A549 (cell line): ENCODE data around the gene MAP3K9. TPM values are rescaled to one million over a fixed set of nuclear protein-coding genes. Genes with fewer than 3 reads are reported as not detected.

ENCODE experiments used
- ATAC-seq, 2 experiments: fragments of 200-7000 bp in 1 of 2; fragments of >200 bp in 1 of 2; cut with Nextera tagmentation in 1 of 2; cut with Tn5 transposase in 1 of 2; 3 replicates each; pipeline versions ENCODE4 v1.8.0 to v1.9.1; 2018 to 2020; ENCODE audit warnings: mild to moderate bottlenecking in 1 of 2, moderate library complexity in 1 of 2
- CTCF ChIA-PET: fragments of 300-600 bp; sonication (Branson Sonifier 250); formaldehyde crosslinking; extraction: SDS; loops from one replicate; lab custom pipeline; 2021; ENCODE audit warnings: antibody characterized with exemption, inconsistent platforms; lab: Yijun Ruan, JAX
- POLR2A ChIA-PET: fragments of 350-600 bp; formaldehyde crosslinking; extraction: SDS; loops from one replicate; lab custom pipeline; 2021; ENCODE audit warnings: antibody characterized with exemption, inconsistent platforms; lab: Yijun Ruan, JAX
- DNase-seq, 2 experiments: peaks; one replicate each; pipeline versions ENCODE4 v3.0.0 to v3.0.0-alpha.2; 2011 to 2016; ENCODE audit warnings: low read depth in 1 of 2, low spot score in 1 of 2
- FAIRE-seq: peaks from 2 replicates; lab custom pipeline; 2011; peaks lifted over from hg19 to GRCh38; lab: Jason Lieb, UNC
- H3K27ac ChIP-seq, 2 experiments: fragments of >200 bp; sonication (Bioruptor Twin); formaldehyde crosslinking; 3 replicates each; pipeline ENCODE4 v1.5.1; 2016 to 2017
- H3K4me1 ChIP-seq: fragments of >200 bp; sonication (Bioruptor Twin); formaldehyde crosslinking; 3 replicates; pipeline ENCODE4 v1.6.1; 2016
- H3K4me2 ChIP-seq: fragments of >200 bp; sonication (Bioruptor Twin); formaldehyde crosslinking; 3 replicates; pipeline ENCODE4 v1.6.1; 2016
- H3K4me3 ChIP-seq: fragments of >200 bp; sonication (Bioruptor Twin); formaldehyde crosslinking; 3 replicates; pipeline ENCODE4 v1.5.1; 2016
- H3K9me3 ChIP-seq: fragments of >200 bp; sonication (Bioruptor Twin); formaldehyde crosslinking; 3 replicates; pipeline ENCODE4 v1.6.1; 2016
- BCL3 ChIP-seq: fragments of >200 bp; sonication (Bioruptor Twin); formaldehyde crosslinking; IDR thresholded peaks from 3 replicates; pipeline ENCODE4 v1.6.1; 2016
- CBX2 ChIP-seq: fragments of 200-600 bp; sonication (generic); IDR thresholded peaks from 2 replicates; pipeline ENCODE4 v1.6.1; 2016; ENCODE audit warnings: low read depth, mild to moderate bottlenecking, borderline replicate concordance
- CBX8 ChIP-seq: fragments of 200-600 bp; sonication (generic); IDR thresholded peaks from 2 replicates; pipeline ENCODE4 v1.6.1; 2016
- EHF ChIP-seq: fragments of 250-450 bp; sonication (Bioruptor Pico); IDR thresholded peaks from 2 replicates; pipeline ENCODE4 v1.5.0; 2020; ENCODE audit warnings: mild to moderate bottlenecking
- GATA3 ChIP-seq: IDR thresholded peaks from 2 replicates; pipeline ENCODE4 v1.6.1; 2012; ENCODE audit warnings: borderline replicate concordance
- HES2 ChIP-seq: fragments of >200 bp; sonication (Bioruptor Twin); formaldehyde crosslinking; IDR thresholded peaks from 2 replicates; pipeline ENCODE4 v1.6.1; 2016
- JUNB ChIP-seq: fragments of >200 bp; sonication (Bioruptor Twin); formaldehyde crosslinking; IDR thresholded peaks from 2 replicates; pipeline ENCODE4 v1.6.1; 2016
- MAX ChIP-seq: IDR thresholded peaks from 2 replicates; pipeline ENCODE4 v1.6.1; 2012
- NFE2L2 ChIP-seq: fragments of 150-350 bp; conservative IDR thresholded peaks from 2 replicates; pipeline ENCODE4 v1.6.1; 2014; ENCODE audit warnings: low read length
- PBX3 ChIP-seq: IDR thresholded peaks from 2 replicates; pipeline ENCODE4 v1.6.1; 2012
- PHF8 ChIP-seq: fragments of 200-600 bp; sonication (generic); IDR thresholded peaks from 2 replicates; pipeline ENCODE4 v1.6.1; 2016; ENCODE audit warnings: low read depth, mild to moderate bottlenecking, antibody characterized with exemption, moderate library complexity, borderline replicate concordance
- RCOR1 ChIP-seq: fragments of 150-350 bp; IDR thresholded peaks from 2 replicates; pipeline ENCODE4 v1.6.1; 2014; ENCODE audit warnings: antibody characterized with exemption, low read length, low read depth
- ZC3H11A ChIP-seq: fragments of 450-650 bp; IDR thresholded peaks from 2 replicates; pipeline ENCODE4 v1.6.1; 2014; ENCODE audit warnings: antibody characterized with exemption, mild to moderate bottlenecking
- WGBS: methylation state at CpG from one replicate; pipeline ENCODE4 v1.1.6; 2017; ENCODE audit errors: missing lambda C conversion rate; 5-methylcytosine and 5-hydroxymethylcytosine counted together
- polyA plus RNA-seq, 4 experiments: library from polyadenylated mRNA; depleted of rRNA in 3 of 4; stranded (reverse); fragments of >200 nt; fragmentation: RNase III in 1 of 4; extraction: RNeasy Plus Mini Kit Qiagen cat#74134 plus additional on column Dnase treatment in 1 of 4; gene quantifications; 2 replicates in 3 of 4; 3 replicates in 1 of 4; pipeline ENCODE4 v1.2.3, GENCODE V29; 2011 to 2017
- TF ChIP-seq, protein P1 (sequence below): fragments of 250-450 bp; sonication (Bioruptor Pico); IDR thresholded peaks from 2 replicates; pipeline ENCODE4 v1.5.0; 2020; ENCODE audit warnings: low read depth, mild to moderate bottlenecking, moderate library complexity
- TF ChIP-seq, protein P2 (sequence below): IDR thresholded peaks from 2 replicates; pipeline ENCODE4 v1.6.1; 2012; ENCODE audit warnings: low read depth, borderline replicate concordance

Gene MAP3K9
- polyA plus RNA-seq, 2 of the 4 experiments (the other 2 are of a cell fraction), result 5.3 to 8.5 TPM

- CTCF ChIA-PET, result interaction anchor here (1.4 to 3.7 kb wide), 2 partner anchors 12 to 25 kb away, joined by 4 to 13 read pairs; no protein-coding TSS in a partner anchor
- Histone ChIP-seq H3K4me2 (no peak overlapping the region), H3K4me3 (no peak overlapping the region), H3K27ac (no peak overlapping the region), H3K4me1 (peaks cover 8% of the 10 kb centered on the region; the same call in 1 of the 3 replicates), H3K9me3 (no peaks in the 10 kb centered on the region)
- no peak for DNase-seq
- TF ChIP-seq, protein P1, sequence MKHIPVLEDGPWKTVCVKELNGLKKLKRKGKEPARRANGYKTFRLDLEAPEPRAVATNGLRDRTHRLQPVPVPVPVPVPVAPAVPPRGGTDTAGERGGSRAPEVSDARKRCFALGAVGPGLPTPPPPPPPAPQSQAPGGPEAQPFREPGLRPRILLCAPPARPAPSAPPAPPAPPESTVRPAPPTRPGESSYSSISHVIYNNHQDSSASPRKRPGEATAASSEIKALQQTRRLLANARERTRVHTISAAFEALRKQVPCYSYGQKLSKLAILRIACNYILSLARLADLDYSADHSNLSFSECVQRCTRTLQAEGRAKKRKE, result no peak
- TF ChIP-seq PBX3 (no peak), CBX2 (no peak), EHF (CRISPR knock-in tag) (no peak)
- TF ChIP-seq, protein P2, sequence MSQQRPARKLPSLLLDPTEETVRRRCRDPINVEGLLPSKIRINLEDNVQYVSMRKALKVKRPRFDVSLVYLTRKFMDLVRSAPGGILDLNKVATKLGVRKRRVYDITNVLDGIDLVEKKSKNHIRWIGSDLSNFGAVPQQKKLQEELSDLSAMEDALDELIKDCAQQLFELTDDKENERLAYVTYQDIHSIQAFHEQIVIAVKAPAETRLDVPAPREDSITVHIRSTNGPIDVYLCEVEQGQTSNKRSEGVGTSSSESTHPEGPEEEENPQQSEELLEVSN, result no peak
- WGBS, result 97% methylated on average over 7 of the region's 7 CpGs
- POLR2A ChIA-PET, result no interaction called here
- FAIRE-seq, result no peak
- ATAC-seq, result no peak
Observed at GRCh38 chr14:70791971-70792370, 17.3 kb downstream of the MAP3K9 start.

DNA sequence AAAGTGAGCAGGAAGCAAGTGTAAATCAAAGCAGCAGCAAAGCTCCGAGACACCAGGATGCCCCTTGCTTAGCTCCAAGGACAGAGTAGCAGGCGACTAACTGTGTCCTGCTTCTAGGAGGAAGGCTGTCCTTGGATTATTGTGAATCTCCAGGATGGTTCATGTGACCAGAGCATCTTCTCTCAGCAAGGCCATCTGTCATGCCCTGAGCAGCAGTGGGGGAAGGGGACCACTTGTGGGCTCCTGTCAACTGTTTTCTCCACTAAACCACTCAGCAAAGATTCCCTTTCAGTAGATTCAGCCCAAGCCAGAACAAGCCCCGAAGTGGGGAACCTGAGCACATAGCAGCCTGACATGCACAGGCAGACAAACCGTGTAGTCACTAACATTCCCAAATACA, 19.4 kb downstream of the MAP3K9 start:
- Histone ChIP-seq H3K9me3 (no peaks in the 10 kb centered on the region), H3K4me3 (no peak overlapping the region), H3K27ac (no peak overlapping the region), H3K4me2 (no peak overlapping the region), H3K4me1 (peaks cover 12% of the 10 kb centered on the region; the same call in 1 of the 3 replicates)
- WGBS, result 75% methylated on average over 4 of the region's 4 CpGs
- no peak for TF ChIP-seq PBX3
- TF ChIP-seq ZC3H11A, result no peak
- no peak for TF ChIP-seq JUNB
- no peak for TF ChIP-seq GATA3
- no peak for TF ChIP-seq RCOR1
- TF ChIP-seq PHF8, result no peak
- no peak for TF ChIP-seq MAX
- no peak for TF ChIP-seq CBX8
- no peak for TF ChIP-seq NFE2L2
- DNase-seq (no peak), FAIRE-seq (no peak), ATAC-seq (no peak)
- CTCF ChIA-PET, result interaction anchor here (1.4 kb wide), 1 partner anchor 28 kb away, joined by 7 read pairs; no protein-coding TSS in a partner anchor
- POLR2A ChIA-PET, result no interaction called here

- FAIRE-seq, result no peak
- Histone ChIP-seq H3K9me3 (no peaks in the 10 kb centered on the region), H3K4me3 (no peak overlapping the region), H3K27ac (no peak overlapping the region), H3K4me1 (peaks cover 12% of the 10 kb centered on the region; the same call in 1 of the 3 replicates), H3K4me2 (no peak overlapping the region)
- CTCF ChIA-PET, result interaction anchor here (1.4 kb wide), 1 partner anchor 28 kb away, joined by 7 read pairs; no protein-coding TSS in a partner anchor
- 57% methylated on average over 4 of the region's 4 CpGs for WGBS
- no peak for ATAC-seq
- DNase-seq, result no peak
- POLR2A ChIA-PET, result no interaction called here
- no peak for TF ChIP-seq JUNB
- TF ChIP-seq, protein P1, result no peak
Observed at GRCh38 chr14:70789361-70789760, 20.0 kb downstream of the MAP3K9 start.

GRCh38 chr14:70788898-70789297, 20.4 kb downstream of the MAP3K9 start:
- CTCF ChIA-PET, result interaction anchor here (1.4 kb wide), 1 partner anchor 29 kb away, joined by 7 read pairs; no protein-coding TSS in a partner anchor
- Histone ChIP-seq H3K4me1 (peaks cover 12% of the 10 kb centered on the region; the same call in 1 of the 3 replicates), H3K9me3 (no peaks in the 10 kb centered on the region), H3K4me3 (no peak overlapping the region), H3K4me2 (no peak overlapping the region), H3K27ac (no peak overlapping the region)
- ATAC-seq (no peak), FAIRE-seq (no peak), DNase-seq (no peak)
- TF ChIP-seq PHF8 (no peak), BCL3 (no peak), RCOR1 (no peak), HES2 (no peak)
- 97% methylated on average over 6 of the region's 6 CpGs for WGBS
- POLR2A ChIA-PET, result interaction anchor here (1.0 kb wide), 1 partner anchor 24 kb away, joined by 3 read pairs; no protein-coding TSS in a partner anchor
